Smooth muscle cell (in vitro differentiated cells): Measurements from ENCODE around the gene CROT. TPM values are rescaled to one million over a fixed set of nuclear protein-coding genes. Genes with fewer than 3 reads are reported as not detected.

ENCODE experiments used
- DNase-seq: peaks from one replicate; lab custom pipeline; 2025; ENCODE audit not compliant: unreplicated experiment; lab: John Stamatoyannopoulos, UW
- H2AFZ ChIP-seq: fragments of 200-600 bp; sonication (generic); 2 replicates; pipeline ENCODE4 v1.6.0; 2016; ENCODE audit warnings: antibody characterized with exemption, low read depth, mild to moderate bottlenecking
- H3F3A ChIP-seq: fragments of 200-600 bp; sonication (generic); 2 replicates; pipeline ENCODE4 v1.6.0; 2017; ENCODE audit warnings: antibody characterized with exemption, low read depth
- H3K27ac ChIP-seq: fragments of 200-600 bp; sonication (generic); 2 replicates; pipeline ENCODE4 v1.5.1; 2016; ENCODE audit warnings: low read depth, mild to moderate bottlenecking
- H3K27me3 ChIP-seq: fragments of 200-600 bp; sonication (generic); 2 replicates; pipeline ENCODE4 v1.6.1; 2016; ENCODE audit warnings: low read depth, mild to moderate bottlenecking
- H3K36me3 ChIP-seq: fragments of 200-600 bp; sonication (generic); 2 replicates; pipeline ENCODE4 v1.5.1; 2016; ENCODE audit warnings: low read depth
- H3K4me1 ChIP-seq: fragments of 200-600 bp; sonication (generic); 2 replicates; pipeline ENCODE4 v1.5.1; 2016; ENCODE audit warnings: low read depth
- H3K4me2 ChIP-seq: fragments of 200-600 bp; sonication (generic); 2 replicates; pipeline ENCODE4 v1.6.0; 2016; ENCODE audit warnings: mild to moderate bottlenecking
- H3K4me3 ChIP-seq: fragments of 200-600 bp; sonication (generic); 2 replicates; pipeline ENCODE4 v1.5.1; 2016; ENCODE audit warnings: mild to moderate bottlenecking
- H3K79me2 ChIP-seq: fragments of 200-600 bp; sonication (generic); 2 replicates; pipeline ENCODE4 v1.6.0; 2016; ENCODE audit warnings: low read depth, mild to moderate bottlenecking
- H3K9ac ChIP-seq: fragments of 200-600 bp; sonication (generic); 2 replicates; pipeline ENCODE4 v1.6.0; 2016; ENCODE audit warnings: low read depth
- H3K9me3 ChIP-seq: fragments of 200-600 bp; sonication (generic); replicated peaks from 2 replicates; pipeline ENCODE4 v1.5.1; 2016; ENCODE audit warnings: low read depth
- H4K20me1 ChIP-seq: fragments of 200-600 bp; sonication (generic); 2 replicates; pipeline ENCODE4 v1.6.0; 2016; ENCODE audit warnings: low read depth
- CTCF ChIP-seq: fragments of 200-600 bp; sonication (generic); IDR thresholded peaks from 2 replicates; pipeline ENCODE4 v1.5.1; 2017; ENCODE audit warnings: borderline replicate concordance, mild to moderate bottlenecking, antibody characterized with exemption; ENCODE audit not compliant: insufficient read depth, poor library complexity, severe bottlenecking
- WGBS: methylation state at CpG from one replicate; pipeline ENCODE4 v1.1.7; 2016; ENCODE audit warnings: low lambda C conversion rate; 5-methylcytosine and 5-hydroxymethylcytosine counted together
- polyA plus RNA-seq: library from polyadenylated mRNA; unstranded; fragments of >200 nt; fragmentation: Nextera tagmentation; extraction: Ambion mirVana; gene quantifications from 2 replicates; pipeline ENCODE4 v1.2.1, GENCODE V29; 2016
- total RNA-seq: library from RNA; depleted of rRNA; stranded (reverse); fragments of >200 nt; gene quantifications from 2 replicates; pipeline ENCODE4 v1.2.3, GENCODE V29; 2014

The CROT gene
- total and polyA plus RNA-seq, 2 experiments from 2014 or later = 9.5 to 20.8 TPM

GRCh38 chr7:87339373-87339897 lies 6.0 kb upstream of the CROT start:
- Histone ChIP-seq H3K79me2 (peaks cover 19% of the 10 kb centered on the region), H3K4me3 (no peak overlapping the region), H3K27me3 (no peaks in the 10 kb centered on the region), H3K9ac (no peak overlapping the region), H2AFZ (no peak overlapping the region), H3K4me1 (peaks cover 17% of the 10 kb centered on the region), H3K36me3 (no peaks in the 10 kb centered on the region), H3K4me2 (no peak overlapping the region), H3K9me3 (no peaks in the 10 kb centered on the region), H3K27ac (no peak overlapping the region), H4K20me1 (no peaks in the 10 kb centered on the region), H3F3A (no peaks in the 10 kb centered on the region)
- WGBS = 60% methylated on average over 2 of the region's 2 CpGs
- no peak for DNase-seq
- no peak for TF ChIP-seq CTCF

GRCh38 chr7:87341441-87341840 lies 4.0 kb upstream of the CROT start:
- no peak overlapping the region for H3K4me2 ChIP-seq
- 97% methylated on average over 2 of the region's 2 CpGs for WGBS

GRCh38 chr7:87342231-87342630 lies 3.2 kb upstream of the CROT start:
- no peak overlapping the region for H3K27ac ChIP-seq

More at GRCh38 chr7:87341441-87341840, 4.0 kb upstream of the CROT start:
- H3K79me2 ChIP-seq = peaks cover 19% of the 10 kb centered on the region
- no peak for TF ChIP-seq CTCF
- H2AFZ ChIP-seq = no peak overlapping the region
- H3K27ac ChIP-seq = no peak overlapping the region
- no peaks in the 10 kb centered on the region for H3K27me3 ChIP-seq
- no peaks in the 10 kb centered on the region for H4K20me1 ChIP-seq
- no peak for DNase-seq
- no peaks in the 10 kb centered on the region for H3F3A ChIP-seq
- H3K36me3 ChIP-seq = no peaks in the 10 kb centered on the region
- H3K4me3 ChIP-seq = no peak overlapping the region
- no peaks in the 10 kb centered on the region for H3K9me3 ChIP-seq
- peaks cover 24% of the 10 kb centered on the region for H3K4me1 ChIP-seq
- no peak overlapping the region for H3K9ac ChIP-seq

More at GRCh38 chr7:87342231-87342630, 3.2 kb upstream of the CROT start:
- Histone ChIP-seq H3K27me3 (no peaks in the 10 kb centered on the region), H3K4me1 (peaks cover 30% of the 10 kb centered on the region), H3F3A (no peaks in the 10 kb centered on the region), H3K36me3 (no peaks in the 10 kb centered on the region), H3K4me2 (no peak overlapping the region), H3K9me3 (no peaks in the 10 kb centered on the region), H3K4me3 (no peak overlapping the region), H4K20me1 (no peaks in the 10 kb centered on the region), H2AFZ (no peak overlapping the region), H3K79me2 (peaks cover 19% of the 10 kb centered on the region), H3K9ac (no peak overlapping the region)
- no peak for TF ChIP-seq CTCF
- 59% methylated on average over 3 of the region's 3 CpGs for WGBS
- DNase-seq = no peak
